Naive thymus-derived CD8-positive, alpha-beta T cell (primary cell): ENCODE measurements around the gene TMED9. TPM values are rescaled to one million over a fixed set of nuclear protein-coding genes. Genes with fewer than 3 reads are reported as not detected.
"Not testable (repeated sequence)": the region's sequence is repeated elsewhere in the genome, so short reads cannot be mapped to it uniquely, and the experiment has no call there.

Source experiments
- ATAC-seq, 2 donors: fragments of 150-1000 bp; cut with Tn5 transposase in 1 of 2; sonication (Bioruptor Pico), chemical (Tn5 transposase) in 1 of 2; 1 replicate in 1 of 2; 2 replicates in 1 of 2; pipeline ENCODE4 v1.10.0; 2021; ENCODE audit warnings: mild to moderate bottlenecking in 2 of 2, moderate library complexity in 2 of 2
- POLR2A ChIA-PET: fragments of 350-600 bp; sonication (Branson Sonifier 250); formaldehyde crosslinking; loops from one replicate; lab custom pipeline; 2021; ENCODE audit warnings: antibody characterized with exemption; lab: Charles Lee
- DNase-seq, 10 donors: peaks; one replicate each; pipeline versions ENCODE4 v3.0.0 to v3.0.0-alpha.2; 2020 to 2022
- H3K27ac Mint-ChIP-seq, 10 donors: one replicate each; pipeline ENCODE4 v1.8.0; 2020 to 2022; ENCODE audit warnings: mild to moderate bottlenecking in 10 of 10, mixed read lengths in 10 of 10, moderate library complexity in 4 of 10, inconsistent platforms in 1 of 10
- H3K27me3 Mint-ChIP-seq, 5 donors: one replicate each; pipeline ENCODE4 v1.8.0; 2021 to 2022; ENCODE audit warnings: mixed read lengths in 5 of 5
- H3K36me3 Mint-ChIP-seq, 3 donors: one replicate each; pipeline ENCODE4 v1.8.0; 2020 to 2022; ENCODE audit warnings: mixed read lengths in 3 of 3, mild to moderate bottlenecking in 2 of 3, inconsistent platforms in 1 of 3
- H3K4me1 Mint-ChIP-seq, 4 donors: one replicate each; pipeline ENCODE4 v1.8.0; 2021 to 2022; ENCODE audit warnings: mixed read lengths in 4 of 4
- H3K4me3 Mint-ChIP-seq, 10 donors: one replicate each; pipeline ENCODE4 v1.8.0; 2020 to 2022; ENCODE audit warnings: mild to moderate bottlenecking in 10 of 10, mixed read lengths in 10 of 10, moderate library complexity in 6 of 10, inconsistent platforms in 1 of 10
- H3K9me3 Mint-ChIP-seq, 9 donors: one replicate each; pipeline ENCODE4 v1.8.0; 2020 to 2022; ENCODE audit warnings: mixed read lengths in 9 of 9, mild to moderate bottlenecking in 3 of 9, inconsistent platforms in 1 of 9, moderate library complexity in 1 of 9
- polyA plus RNA-seq, 3 donors: library from polyadenylated mRNA; unstranded; fragments of 300-500 nt; fragmentation: Illumina TruSeq; gene quantifications; one replicate each; pipeline ENCODE4 v1.2.3, GENCODE V29; 2021
- total RNA-seq, 8 experiments: library from RNA in 2 of 8; stranded (reverse) in 2 of 8; gene quantifications; one replicate each; pipeline ENCODE4 v1.2.3 and lab custom pipeline; 2021 to 2026

Gene TMED9
- total and polyA plus RNA-seq, 5 experiments from 2014 or later: 61.5 to 121 (median 89.0) TPM

- Mint-ChIP-seq H3K4me1 (peaks cover 18 to 40% (median 31%) of the 10 kb centered on the region in 4 donors), H3K27ac (peak overlapping the region in 4 of 10 donors; percentile 61 to 89 (median 78)), H3K4me3 (peak overlapping the region; percentile 70 to 96 (median 88)), H3K9me3 (no peaks in the 10 kb centered on the region), H3K27me3 (no peaks in the 10 kb centered on the region), H3K36me3 (peaks cover 0 to 19% (median 4%) of the 10 kb centered on the region in 3 donors)
- DNase-seq (no peak), ATAC-seq (no peak)
- POLR2A ChIA-PET: interaction anchor here (1.0 kb wide), 1 partner anchor 37 kb away, joined by 3 read pairs; the partner anchor contains the start of gene TMED9
Observed at GRCh38 chr5:177555228-177555627, 36.8 kb upstream of the TMED9 start.

- no peak for DNase-seq
- peak overlapping the region in 4 of 10 donors; percentile 83 to 93 (median 90) for H3K4me3 Mint-ChIP-seq
Observed at GRCh38 chr5:177555665-177556064, 36.3 kb upstream of the TMED9 start.

GRCh38 chr5:177557041-177557647 lies 34.9 kb upstream of the TMED9 start:
- peak overlapping the region in 1 of 10 donors; percentile 28 for H3K4me3 Mint-ChIP-seq
- peaks cover 0 to 4% (median under 1%) of the 10 kb centered on the region in 3 donors for H3K36me3 Mint-ChIP-seq
- no peak for DNase-seq
- H3K9me3 Mint-ChIP-seq: no peaks in the 10 kb centered on the region
- H3K27ac Mint-ChIP-seq: peak overlapping the region in 3 of 10 donors; percentile 20 to 65 (median 50)
- POLR2A ChIA-PET: no interaction called here
- peaks cover 15 to 30% (median 26%) of the 10 kb centered on the region in 4 donors for H3K4me1 Mint-ChIP-seq
- H3K27me3 Mint-ChIP-seq: no peaks in the 10 kb centered on the region
- no peak for ATAC-seq

More at GRCh38 chr5:177555665-177556064, 36.3 kb upstream of the TMED9 start:
- no peaks in the 10 kb centered on the region for H3K9me3 Mint-ChIP-seq
- no peak overlapping the region for H3K27ac Mint-ChIP-seq
- peaks cover 0 to 16% (median 3%) of the 10 kb centered on the region in 3 donors for H3K36me3 Mint-ChIP-seq
- no peaks in the 10 kb centered on the region for H3K27me3 Mint-ChIP-seq
- no peak for ATAC-seq
- H3K4me1 Mint-ChIP-seq: peaks cover 18 to 37% (median 29%) of the 10 kb centered on the region in 4 donors
- POLR2A ChIA-PET: interaction anchor here (1.0 kb wide), 1 partner anchor 36 kb away, joined by 3 read pairs; the partner anchor contains the start of gene TMED9

- H3K4me3 Mint-ChIP-seq: no peak overlapping the region
- H3K27ac Mint-ChIP-seq: no peak overlapping the region
- peaks cover 11 to 24% (median 19%) of the 10 kb centered on the region in 4 donors for H3K4me1 Mint-ChIP-seq
- no peak for ATAC-seq
- no peaks in the 10 kb centered on the region for H3K9me3 Mint-ChIP-seq
- no peak for DNase-seq
- H3K36me3 Mint-ChIP-seq: peaks cover 0 to 2% (median 0%) of the 10 kb centered on the region in 3 donors
- H3K27me3 Mint-ChIP-seq: no peaks in the 10 kb centered on the region
- POLR2A ChIA-PET: no interaction called here
Observed at GRCh38 chr5:177557796-177558195, 34.2 kb upstream of the TMED9 start.

GRCh38 chr5:177559446-177559941 lies 32.5 kb upstream of the TMED9 start:
- H3K27me3 Mint-ChIP-seq, H3K36me3 Mint-ChIP-seq, POLR2A ChIA-PET: not testable (repeated sequence)

GRCh38 chr5:177565046-177565445 lies 27.0 kb upstream of the TMED9 start:
- DNase-seq (no peak), ATAC-seq (no peak)
- H3K9me3 Mint-ChIP-seq: no peaks in the 10 kb centered on the region
- POLR2A ChIA-PET: no interaction called here
- H3K4me3 Mint-ChIP-seq: no peak overlapping the region
- no peaks in the 10 kb centered on the region for H3K36me3 Mint-ChIP-seq
- no peaks in the 10 kb centered on the region for H3K4me1 Mint-ChIP-seq
- H3K27me3 Mint-ChIP-seq: peaks cover 0 to 13% (median 4%) of the 10 kb centered on the region in 5 donors
- H3K27ac Mint-ChIP-seq: no peak overlapping the region

More at GRCh38 chr5:177559446-177559941, 32.5 kb upstream of the TMED9 start:
- H3K27ac Mint-ChIP-seq, H3K4me3 Mint-ChIP-seq, ATAC-seq, DNase-seq, H3K9me3 Mint-ChIP-seq: not testable (repeated sequence)
- H3K4me1 Mint-ChIP-seq: peaks cover 5 to 16% (median 10%) of the 10 kb centered on the region in 4 donors

GRCh38 chr5:177568326-177568725 lies 23.7 kb upstream of the TMED9 start:
- DNase-seq: no peak
- Mint-ChIP-seq H3K36me3 (no peaks in the 10 kb centered on the region), H3K27ac (no peak overlapping the region), H3K4me3 (no peak overlapping the region), H3K4me1 (no peaks in the 10 kb centered on the region), H3K27me3 (peaks cover 0 to 13% (median 4%) of the 10 kb centered on the region in 5 donors), H3K9me3 (peaks cover 0 to 2% (median 0%) of the 10 kb centered on the region in 9 donors)
- POLR2A ChIA-PET: no interaction called here
- no peak for ATAC-seq

GRCh38 chr5:177569894-177570293 lies 22.1 kb upstream of the TMED9 start:
- no peaks in the 10 kb centered on the region for H3K36me3 Mint-ChIP-seq
- H3K9me3 Mint-ChIP-seq: peaks cover 0 to 2% (median 0%) of the 10 kb centered on the region in 9 donors
- POLR2A ChIA-PET: interaction anchor here (0.6 kb wide), 1 partner anchor 518 kb away, joined by 3 read pairs; no protein-coding TSS in a partner anchor
- no peak overlapping the region for H3K4me3 Mint-ChIP-seq
- H3K27ac Mint-ChIP-seq: no peak overlapping the region
- no peak for ATAC-seq
- H3K4me1 Mint-ChIP-seq: peaks cover 0 to 2% (median 0%) of the 10 kb centered on the region in 4 donors
- H3K27me3 Mint-ChIP-seq: peaks cover 0 to 13% (median 4%) of the 10 kb centered on the region in 5 donors
- no peak for DNase-seq

- Mint-ChIP-seq H3K4me1 (peaks cover 0 to 2% (median 0%) of the 10 kb centered on the region in 4 donors), H3K36me3 (no peaks in the 10 kb centered on the region), H3K27me3 (peaks cover 0 to 5% (median 0%) of the 10 kb centered on the region in 5 donors), H3K4me3 (no peak overlapping the region), H3K9me3 (peaks cover 0 to 2% (median 0%) of the 10 kb centered on the region in 9 donors), H3K27ac (no peak overlapping the region)
- no peak for DNase-seq
- no peak for ATAC-seq
- POLR2A ChIA-PET: no interaction called here
Observed at GRCh38 chr5:177575488-177575887, 16.5 kb upstream of the TMED9 start.

- ATAC-seq: no peak
- POLR2A ChIA-PET: no interaction called here
- no peak overlapping the region for H3K27ac Mint-ChIP-seq
- peaks cover 0 to 2% (median 0%) of the 10 kb centered on the region in 4 donors for H3K4me1 Mint-ChIP-seq
- H3K27me3 Mint-ChIP-seq: peaks cover 0 to 5% (median 0%) of the 10 kb centered on the region in 5 donors
- DNase-seq: no peak
- peaks cover 0 to 2% (median 0%) of the 10 kb centered on the region in 9 donors for H3K9me3 Mint-ChIP-seq
- H3K4me3 Mint-ChIP-seq: no peak overlapping the region
- H3K36me3 Mint-ChIP-seq: no peaks in the 10 kb centered on the region
Observed at GRCh38 chr5:177576169-177576568, 15.8 kb upstream of the TMED9 start.

GRCh38 chr5:177578316-177578715 lies 13.7 kb upstream of the TMED9 start:
- Mint-ChIP-seq H3K27ac (peak overlapping the region in 1 of 10 donors; percentile 43), H3K9me3 (peaks cover 0 to 2% (median 0%) of the 10 kb centered on the region in 9 donors), H3K36me3 (no peaks in the 10 kb centered on the region), H3K4me3 (no peak overlapping the region), H3K4me1 (peaks cover 0 to 2% (median 0%) of the 10 kb centered on the region in 4 donors), H3K27me3 (peaks cover 0 to 9% (median 0%) of the 10 kb centered on the region in 5 donors)
- DNase-seq: no peak
- POLR2A ChIA-PET: no interaction called here
- ATAC-seq: no peak

- POLR2A ChIA-PET: interaction anchor here (2.0 kb wide), 1 partner anchor 11 kb away, joined by 6 read pairs; the partner anchor contains the start of gene B4GALT7
- peaks cover 0 to 3% (median 0%) of the 10 kb centered on the region in 3 donors for H3K36me3 Mint-ChIP-seq
- DNase-seq (no peak), ATAC-seq (no peak)
- peaks cover 7 to 26% (median 16%) of the 10 kb centered on the region in 5 donors for H3K27me3 Mint-ChIP-seq
- peaks cover 4 to 24% (median 18%) of the 10 kb centered on the region in 4 donors for H3K4me1 Mint-ChIP-seq
- H3K4me3 Mint-ChIP-seq: no peak overlapping the region
- H3K27ac Mint-ChIP-seq: no peak overlapping the region
- peaks cover 0 to 2% (median 0%) of the 10 kb centered on the region in 9 donors for H3K9me3 Mint-ChIP-seq
Observed at GRCh38 chr5:177588413-177588909, 3.5 kb upstream of the TMED9 start.

- Mint-ChIP-seq H3K9me3 (peaks cover 0 to 2% (median 0%) of the 10 kb centered on the region in 9 donors), H3K27me3 (peaks cover 3 to 20% (median 6%) of the 10 kb centered on the region in 5 donors), H3K4me3 (no peak overlapping the region), H3K36me3 (peaks cover 0 to 22% (median 7%) of the 10 kb centered on the region in 3 donors), H3K27ac (no peak overlapping the region), H3K4me1 (peaks cover 9 to 28% (median 26%) of the 10 kb centered on the region in 4 donors)
- ATAC-seq (no peak), DNase-seq (no peak)
- POLR2A ChIA-PET: no interaction called here
Observed at GRCh38 chr5:177590406-177590805, 1.6 kb upstream of the TMED9 start.
